HepG2 (cell line): ENCODE measurements around the gene PEMT. TPM values are rescaled to one million over a fixed set of nuclear protein-coding genes. Genes with fewer than 3 reads are reported as not detected.

Source experiments
- ASH2L ChIP-seq: fragments of 300-600, 200-600 bp; sonication (generic); IDR thresholded peaks from 2 replicates; pipeline ENCODE4 v1.7.0; 2017; ENCODE audit warnings: low read depth, mild to moderate bottlenecking, moderate library complexity, mixed read lengths, low read length; ENCODE audit not compliant: insufficient read length
- CBX1 ChIP-seq: IDR thresholded peaks from one replicate; pipeline ENCODE4 v1.6.1; 2016; ENCODE audit warnings: antibody characterized with exemption, low read depth
- CENPX ChIP-seq: sonication (generic); formaldehyde crosslinking; IDR thresholded peaks from 2 replicates; pipeline ENCODE4 v1.9.0; 2021; ENCODE audit warnings: mild to moderate bottlenecking, missing genetic modification reagents, moderate library complexity
- CHD4 ChIP-seq: fragments of 200-600 bp; sonication (generic); IDR thresholded peaks from 2 replicates; pipeline ENCODE4 v1.7.0; 2017; ENCODE audit warnings: mild to moderate bottlenecking, low read length, borderline replicate concordance
- HBP1 ChIP-seq: IDR thresholded peaks from 2 replicates; pipeline ENCODE4 v1.6.1; 2016; ENCODE audit warnings: low read depth, control low read depth
- HNRNPK ChIP-seq: fragments of 200-400 bp; formaldehyde crosslinking; IDR thresholded peaks from 2 replicates; pipeline ENCODE4 v1.6.1; 2018; ENCODE audit warnings: low read length, low read depth, moderate library complexity, mild to moderate bottlenecking; ENCODE audit not compliant: poor library complexity, severe bottlenecking
- HOXA5 ChIP-seq: sonication (generic); formaldehyde crosslinking; IDR thresholded peaks from 2 replicates; pipeline ENCODE4 v1.4.0; 2020; ENCODE audit warnings: missing genetic modification reagents
- KLF15 ChIP-seq: sonication (generic); formaldehyde crosslinking; IDR thresholded peaks from 2 replicates; pipeline ENCODE4 v1.8.1; 2023; ENCODE audit warnings: borderline replicate concordance, mild to moderate bottlenecking, inconsistent platforms, missing genetic modification reagents, mixed read lengths
- MIXL1 ChIP-seq: IDR thresholded peaks from 2 replicates; pipeline ENCODE4 v1.6.1; 2016
- PAX8 ChIP-seq: sonication (generic); formaldehyde crosslinking; IDR thresholded peaks from 2 replicates; pipeline ENCODE4 v1.8.0; 2022; ENCODE audit warnings: mild to moderate bottlenecking, missing genetic modification reagents, borderline replicate concordance
- SKIL ChIP-seq: sonication (generic); formaldehyde crosslinking; IDR thresholded peaks from 2 replicates; pipeline ENCODE4 v1.8.0; 2022; ENCODE audit warnings: missing genetic modification reagents, mild to moderate bottlenecking, moderate library complexity, borderline replicate concordance
- SRSF1 ChIP-seq: fragments of 200-400 bp; formaldehyde crosslinking; optimal IDR thresholded peaks from 2 replicates; pipeline ENCODE3; 2017; ENCODE audit warnings: mild to moderate bottlenecking, low read depth, low read length, moderate library complexity
- TGIF2 ChIP-seq: IDR thresholded peaks from 2 replicates; pipeline ENCODE4 v1.6.1; 2016; ENCODE audit warnings: control low read depth, missing compliant biosample characterization
- THAP11 ChIP-seq: IDR thresholded peaks from 2 replicates; pipeline ENCODE4 v1.6.1; 2016; ENCODE audit warnings: missing biosample characterization, missing genetic modification reagents
- ZBED4 ChIP-seq: sonication (generic); formaldehyde crosslinking; IDR thresholded peaks from 2 replicates; pipeline ENCODE4 v1.4.0; 2020; ENCODE audit warnings: missing genetic modification reagents, borderline replicate concordance
- ZNF33B ChIP-seq: sonication (generic); formaldehyde crosslinking; IDR thresholded peaks from 2 replicates; pipeline ENCODE4 v1.5.1; 2020; ENCODE audit warnings: mild to moderate bottlenecking, missing genetic modification reagents
- ZNF503 ChIP-seq: sonication (generic); formaldehyde crosslinking; IDR thresholded peaks from 2 replicates; pipeline ENCODE4 v1.4.0; 2020; ENCODE audit warnings: missing genetic modification reagents
- ZNF773 ChIP-seq: sonication (generic); formaldehyde crosslinking; IDR thresholded peaks from 2 replicates; pipeline ENCODE4 v1.4.0; 2020; ENCODE audit warnings: missing genetic modification reagents, borderline replicate concordance
- ZSCAN9 ChIP-seq: IDR thresholded peaks from 2 replicates; pipeline ENCODE4 v1.6.1; 2016; ENCODE audit warnings: borderline replicate concordance
- polyA plus RNA-seq, 8 experiments: library from polyadenylated mRNA; depleted of rRNA in 3 of 8; stranded (reverse) in 7 of 8; unstranded in 1 of 8; fragments of >200 nt; fragmentation: Illumina TruSeq in 4 of 8; extraction: Trizol in 4 of 8; gene quantifications; 2 replicates each; pipeline versions ENCODE4 v1.2.1 to v1.2.3, GENCODE V29; 2011 to 2016; ENCODE audit warnings: low read depth in 4 of 8, missing spikeins in 1 of 8, mixed read lengths in 1 of 8; ENCODE audit not compliant: insufficient read depth in 1 of 8
- total RNA-seq, 5 experiments: library from RNA; depleted of rRNA; stranded (reverse); fragments of >200 nt; fragmentation: Illumina TruSeq; extraction: Trizol; gene quantifications; 2 replicates each; pipeline ENCODE4 v1.2.3, GENCODE V29; 2016; ENCODE audit warnings: low read depth in 1 of 5

Gene PEMT
- total and polyA plus RNA-seq, 2 of the 13 experiments (the other 11 are each of a cell fraction or from before 2014, with no cell fraction given) = 31.7 to 43.6 TPM

GRCh38 chr17:17538417-17539391, 52.8 kb downstream of the PEMT start (continued):
- TF ChIP-seq ZNF503 (CRISPR knock-in tag) (peak; percentile 93), PAX8 (CRISPR knock-in tag) (no peak), TGIF2 (CRISPR knock-in tag) (peak; percentile 24; the same call in 1 of the 2 replicates), ZNF773 (no peak), ZBED4 (CRISPR knock-in tag) (peak; percentile 54; the same call in 1 of the 2 replicates), CENPX (CRISPR knock-in tag) (no peak), ZNF33B (CRISPR knock-in tag) (no peak), ZSCAN9 (CRISPR knock-in tag) (peak; percentile 86; the same call in 1 of the 2 replicates), SRSF1 (no peak), HNRNPK (no peak), HOXA5 (CRISPR knock-in tag) (peak; percentile 38; the same call in 1 of the 2 replicates), CHD4 (peak; percentile 90; the same call in 1 of the 2 replicates), SKIL (peak; percentile 94), MIXL1 (CRISPR knock-in tag) (peak; percentile 95), CBX1 (peak; percentile 37), HBP1 (CRISPR knock-in tag) (peak; percentile 40; the same call in 1 of the 2 replicates), ASH2L (peak; percentile 91), THAP11 (peak; percentile 68; the same call in 1 of the 2 replicates), KLF15 (CRISPR knock-in tag) (no peak)
